GM19372 (cell line): ENCODE measurements around the gene SLC6A7.

Experiments
- ATAC-seq: cut with Tn5 transposase; IDR thresholded peaks from one replicate; pipeline ENCODE4 v1.9.1; 2021; ENCODE audit warnings: mild to moderate bottlenecking, low read depth, moderate library complexity; ENCODE audit not compliant: unreplicated experiment

Gene SLC6A7

GRCh38 chr5:150188146-150188842 lies 1.6 kb upstream of the SLC6A7 start:
- no peak for ATAC-seq

GRCh38 chr5:150189326-150189725 lies 536 bp upstream of the SLC6A7 start:
- no peak for ATAC-seq

GRCh38 chr5:150190503-150190979 lies 679 bp downstream of the SLC6A7 start:
- ATAC-seq = no peak

- ATAC-seq = no peak
These were observed 1.1 kb downstream of the SLC6A7 start for GRCh38 chr5:150190987-150191386.

GRCh38 chr5:150192462-150192861 lies 2.6 kb downstream of the SLC6A7 start:
- ATAC-seq = no peak

- ATAC-seq = no peak
These were observed 6.0 kb downstream of the SLC6A7 start for GRCh38 chr5:150195736-150196485.

GRCh38 chr5:150196514-150196913 lies 6.7 kb downstream of the SLC6A7 start:
- no peak for ATAC-seq

- no peak for ATAC-seq
These were observed 7.1 kb downstream of the SLC6A7 start for GRCh38 chr5:150196986-150197385.

GRCh38 chr5:150197476-150197875 lies 7.6 kb downstream of the SLC6A7 start:
- no peak for ATAC-seq

GRCh38 chr5:150202501-150202900 lies 12.6 kb downstream of the SLC6A7 start:
- ATAC-seq = no peak

GRCh38 chr5:150203832-150204589 lies 14.1 kb downstream of the SLC6A7 start:
- no peak for ATAC-seq

- no peak for ATAC-seq
These were observed 14.7 kb downstream of the SLC6A7 start for GRCh38 chr5:150204590-150204960.

- no peak for ATAC-seq
These were observed 16.4 kb downstream of the SLC6A7 start for GRCh38 chr5:150206098-150206778.

GRCh38 chr5:150206779-150207115 lies 16.9 kb downstream of the SLC6A7 start:
- no peak for ATAC-seq

GRCh38 chr5:150208187-150209098 lies 18.6 kb downstream of the SLC6A7 start:
- no peak for ATAC-seq

GRCh38 chr5:150209099-150209635 lies 19.3 kb downstream of the SLC6A7 start:
- no peak for ATAC-seq

- no peak for ATAC-seq
These were observed 20.8 kb downstream of the SLC6A7 start for GRCh38 chr5:150210644-150211043.

- no peak for ATAC-seq
These were observed 21.5 kb downstream of the SLC6A7 start for GRCh38 chr5:150211156-150212030.

GRCh38 chr5:150213530-150213929 lies 23.7 kb downstream of the SLC6A7 start:
- ATAC-seq = no peak
